Measurements from ENCODE around the gene DDX17. TPM values are rescaled to one million over a fixed set of nuclear protein-coding genes. Genes with fewer than 3 reads are reported as not detected.

The DDX17 gene
- total RNA-seq, 1 donor: 496 TPM

- Histone ChIP-seq H3K4me2 (ENCODE audit: insufficient read depth, low read length) (peak overlapping the region; percentile 88), H2AFZ (ENCODE audit: low read length) (peak overlapping the region; percentile 80), H3K4me1 (ENCODE audit: insufficient read depth, low read length) (peaks cover 26% of the 10 kb centered on the region), H3K27me3 (ENCODE audit: insufficient read depth, low read length) (no peaks in the 10 kb centered on the region), H3K27ac (ENCODE audit: low read depth, low read length) (peak overlapping the region; percentile 98), H3K36me3 (ENCODE audit: insufficient read depth, low read length) (peaks cover 25% of the 10 kb centered on the region), H3K79me2 (ENCODE audit: insufficient read depth, low read length) (peaks cover 53% of the 10 kb centered on the region), H3K4me3 (ENCODE audit: insufficient read depth, low read length) (peak overlapping the region; percentile 99), H3K9me3 (ENCODE audit: low read depth, low read length) (no peaks in the 10 kb centered on the region), H4K20me1 (ENCODE audit: insufficient read depth, low read length) (peaks cover 44% of the 10 kb centered on the region)
- TF ChIP-seq CTCF (IDR thresholded peaks at IDR 0.05; ENCODE audit: extremely low read depth, low read depth, low read length): no peak
- DNase-seq (ENCODE audit: insufficient read length, low spot score, missing footprints): peak; percentile 90
Measured at GRCh38 chr22:38505541-38506117, 482 bp downstream of the DDX17 start.

- H3K4me2 ChIP-seq (ENCODE audit: insufficient read depth, low read length): peak overlapping the region; percentile 88
- peak overlapping the region; percentile 98 for H3K27ac ChIP-seq (ENCODE audit: low read depth, low read length)
- peak; percentile 63 for DNase-seq (ENCODE audit: insufficient read length, low spot score, missing footprints)
- H3K79me2 ChIP-seq (ENCODE audit: insufficient read depth, low read length): peaks cover 59% of the 10 kb centered on the region
- H3K4me1 ChIP-seq (ENCODE audit: insufficient read depth, low read length): peaks cover 26% of the 10 kb centered on the region
- no peak overlapping the region for H2AFZ ChIP-seq (ENCODE audit: low read length)
- peaks cover 31% of the 10 kb centered on the region for H3K36me3 ChIP-seq (ENCODE audit: insufficient read depth, low read length)
- no peaks in the 10 kb centered on the region for H3K9me3 ChIP-seq (ENCODE audit: low read depth, low read length)
- H4K20me1 ChIP-seq (ENCODE audit: insufficient read depth, low read length): peaks cover 44% of the 10 kb centered on the region
- TF ChIP-seq CTCF (IDR thresholded peaks at IDR 0.05; ENCODE audit: extremely low read depth, low read depth, low read length): no peak
- no peaks in the 10 kb centered on the region for H3K27me3 ChIP-seq (ENCODE audit: insufficient read depth, low read length)
- peak overlapping the region; percentile 99 for H3K4me3 ChIP-seq (ENCODE audit: insufficient read depth, low read length)
Measured at GRCh38 chr22:38504731-38505540, 1.2 kb downstream of the DDX17 start.

GRCh38 chr22:38503021-38503420 is 3.1 kb downstream of the DDX17 start:
- peaks cover 78% of the 10 kb centered on the region for H3K79me2 ChIP-seq (ENCODE audit: insufficient read depth, low read length)
- H3K27ac ChIP-seq (ENCODE audit: low read depth, low read length): peak overlapping the region; percentile 14
- peak overlapping the region; percentile 88 for H3K4me2 ChIP-seq (ENCODE audit: insufficient read depth, low read length)
- no peak for TF ChIP-seq CTCF (IDR thresholded peaks at IDR 0.05; ENCODE audit: extremely low read depth, low read depth, low read length)
- peaks cover 50% of the 10 kb centered on the region for H3K36me3 ChIP-seq (ENCODE audit: insufficient read depth, low read length)
- no peak overlapping the region for H2AFZ ChIP-seq (ENCODE audit: low read length)
- no peaks in the 10 kb centered on the region for H3K9me3 ChIP-seq (ENCODE audit: low read depth, low read length)
- peaks cover 26% of the 10 kb centered on the region for H3K4me1 ChIP-seq (ENCODE audit: insufficient read depth, low read length)
- DNase-seq (ENCODE audit: insufficient read length, low spot score, missing footprints): no peak
- no peaks in the 10 kb centered on the region for H3K27me3 ChIP-seq (ENCODE audit: insufficient read depth, low read length)
- H3K4me3 ChIP-seq (ENCODE audit: insufficient read depth, low read length): peak overlapping the region; percentile 99
- H4K20me1 ChIP-seq (ENCODE audit: insufficient read depth, low read length): peaks cover 58% of the 10 kb centered on the region

All from osteoblast (primary cell).